ENCODE data around the gene SNN. TPM values are rescaled to one million over a fixed set of nuclear protein-coding genes. Genes with fewer than 3 reads are reported as not detected.

The SNN gene
- total RNA-seq, 3 donors from 2014 or later: 2.3 to 22.1 (median 4.2) TPM

GRCh38 chr16:11655655-11656054, 12.6 kb upstream of the SNN start:
- no peak overlapping the region for H3K4me3 ChIP-seq
- no peak for ATAC-seq
- intact Hi-C loops (cut with DNase I, micrococcal nuclease): no loop called here
- no peak for DNase-seq
- TF ChIP-seq, protein P1, sequence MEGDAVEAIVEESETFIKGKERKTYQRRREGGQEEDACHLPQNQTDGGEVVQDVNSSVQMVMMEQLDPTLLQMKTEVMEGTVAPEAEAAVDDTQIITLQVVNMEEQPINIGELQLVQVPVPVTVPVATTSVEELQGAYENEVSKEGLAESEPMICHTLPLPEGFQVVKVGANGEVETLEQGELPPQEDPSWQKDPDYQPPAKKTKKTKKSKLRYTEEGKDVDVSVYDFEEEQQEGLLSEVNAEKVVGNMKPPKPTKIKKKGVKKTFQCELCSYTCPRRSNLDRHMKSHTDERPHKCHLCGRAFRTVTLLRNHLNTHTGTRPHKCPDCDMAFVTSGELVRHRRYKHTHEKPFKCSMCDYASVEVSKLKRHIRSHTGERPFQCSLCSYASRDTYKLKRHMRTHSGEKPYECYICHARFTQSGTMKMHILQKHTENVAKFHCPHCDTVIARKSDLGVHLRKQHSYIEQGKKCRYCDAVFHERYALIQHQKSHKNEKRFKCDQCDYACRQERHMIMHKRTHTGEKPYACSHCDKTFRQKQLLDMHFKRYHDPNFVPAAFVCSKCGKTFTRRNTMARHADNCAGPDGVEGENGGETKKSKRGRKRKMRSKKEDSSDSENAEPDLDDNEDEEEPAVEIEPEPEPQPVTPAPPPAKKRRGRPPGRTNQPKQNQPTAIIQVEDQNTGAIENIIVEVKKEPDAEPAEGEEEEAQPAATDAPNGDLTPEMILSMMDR (IDR thresholded peaks at IDR 0.05): no peak
- no peaks in the 10 kb centered on the region for H3K36me3 ChIP-seq (ENCODE audit: low read depth)
- no peaks in the 10 kb centered on the region for H3K4me1 ChIP-seq (ENCODE audit: low read depth)
- no peaks in the 10 kb centered on the region for H3K9me3 ChIP-seq

- DNase-seq: no peak
- TF ChIP-seq, protein P1 (IDR thresholded peaks at IDR 0.05): no peak
- Histone ChIP-seq H3K9me3 (no peaks in the 10 kb centered on the region), H3K4me3 (no peak overlapping the region), H3K4me1 (ENCODE audit: low read depth) (no peaks in the 10 kb centered on the region), H3K36me3 (ENCODE audit: low read depth) (no peaks in the 10 kb centered on the region)
- ATAC-seq: no peak
- intact Hi-C loops (cut with DNase I, micrococcal nuclease): no loop called here
Measured at GRCh38 chr16:11657556-11657955, 10.7 kb upstream of the SNN start.

DNA sequence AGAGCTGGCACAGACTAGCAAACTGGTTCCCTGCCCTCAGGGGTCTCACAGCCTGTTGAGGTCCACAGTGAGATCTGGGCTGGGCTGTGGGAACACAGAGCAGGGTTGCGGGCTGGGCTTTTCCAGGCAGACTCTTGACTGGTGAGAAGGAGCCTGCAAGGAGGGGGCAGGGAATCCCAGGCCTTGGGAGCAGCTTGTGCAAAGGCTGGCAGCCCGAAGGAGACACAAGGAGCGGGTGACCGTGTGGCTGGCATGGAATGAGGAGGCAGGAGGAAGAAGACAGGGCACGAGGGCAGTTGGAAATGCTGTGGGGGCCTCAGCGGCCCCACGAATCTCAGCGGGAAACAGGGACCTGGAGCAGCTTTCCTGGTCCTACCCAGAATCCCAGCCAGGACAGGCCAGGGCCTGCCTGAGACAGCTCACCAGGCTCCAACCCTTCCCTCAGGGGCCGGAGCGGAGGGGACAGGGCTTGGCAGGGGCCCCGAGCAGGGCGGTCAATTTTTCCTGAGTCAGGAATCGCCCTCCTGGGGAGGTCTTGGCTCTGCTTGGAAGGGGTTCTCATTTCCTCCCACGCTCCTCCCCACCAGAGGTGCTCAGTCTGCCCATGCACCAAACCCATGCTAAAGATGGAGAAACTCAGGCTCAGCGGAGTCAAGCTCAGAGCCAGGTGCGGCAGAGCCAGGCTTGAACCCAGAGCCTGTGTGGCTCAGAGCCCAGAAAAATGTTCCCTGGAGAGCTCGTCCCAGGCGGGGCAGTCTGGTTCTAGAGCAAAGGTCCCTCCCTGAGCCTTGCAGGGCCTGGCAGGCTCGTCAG, 9.2 kb upstream of the SNN start:
- ATAC-seq (peak; percentile 27), DNase-seq (no peak)
- TF ChIP-seq, protein P1 (IDR thresholded peaks at IDR 0.05): no peak
- intact Hi-C loops (cut with DNase I, micrococcal nuclease): no loop called here
- Histone ChIP-seq H3K4me3 (no peak overlapping the region), H3K9me3 (no peaks in the 10 kb centered on the region), H3K36me3 (ENCODE audit: low read depth) (no peaks in the 10 kb centered on the region), H3K4me1 (ENCODE audit: low read depth) (no peaks in the 10 kb centered on the region)

DNA sequence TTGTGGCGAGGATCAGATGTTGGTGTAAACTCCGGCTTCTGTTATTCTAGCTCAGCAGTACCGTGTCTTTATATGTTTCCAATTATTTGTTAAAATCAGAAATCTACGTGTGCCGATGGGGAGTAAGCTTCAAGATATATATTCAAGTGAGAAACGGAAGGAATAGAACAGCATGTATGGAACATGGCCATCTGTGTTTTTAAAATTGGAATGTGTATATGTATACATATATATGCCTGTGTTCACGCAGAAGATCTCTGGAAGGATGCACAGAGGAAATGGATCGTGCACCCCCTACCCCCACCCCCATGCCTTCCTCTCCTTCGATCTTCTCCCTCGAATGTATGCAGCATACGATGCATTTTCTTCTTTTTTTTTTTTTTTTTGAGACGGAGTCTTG, 7.7 kb upstream of the SNN start:
- ATAC-seq (no peak), DNase-seq (no peak)
- no peaks in the 10 kb centered on the region for H3K36me3 ChIP-seq (ENCODE audit: low read depth)
- H3K4me3 ChIP-seq: no peak overlapping the region
- H3K9me3 ChIP-seq: no peaks in the 10 kb centered on the region
- intact Hi-C loops (cut with DNase I, micrococcal nuclease): no loop called here
- no peaks in the 10 kb centered on the region for H3K4me1 ChIP-seq (ENCODE audit: low read depth)
- TF ChIP-seq, protein P1 (IDR thresholded peaks at IDR 0.05): no peak

GRCh38 chr16:11662582-11662981, 5.7 kb upstream of the SNN start:
- intact Hi-C loops (cut with DNase I, micrococcal nuclease): no loop called here
- ATAC-seq: no peak
- Histone ChIP-seq H3K4me3 (no peak overlapping the region), H3K4me1 (ENCODE audit: low read depth) (no peaks in the 10 kb centered on the region), H3K36me3 (ENCODE audit: low read depth) (no peaks in the 10 kb centered on the region), H3K9me3 (no peaks in the 10 kb centered on the region)
- TF ChIP-seq, protein P1 (IDR thresholded peaks at IDR 0.05): no peak
- DNase-seq: no peak

Data from mucosa of descending colon (tissue), 3 donors.